Right lobe of liver (tissue), 4 donors: ENCODE measurements around the gene HIBCH.

ENCODE experiments used
- POLR2A ChIP-seq: fragments of 450-650 bp; IDR thresholded peaks from one replicate; pipeline ENCODE4 v1.6.1; 2017; ENCODE audit warnings: antibody characterized with exemption, mild to moderate bottlenecking
- TF ChIP-seq, protein P1 (sequence below), 4 donors: fragments of 200-600 bp in 3 of 4; fragments of 450-650 bp in 1 of 4; IDR thresholded peaks; one replicate each; pipeline versions ENCODE4 v1.5.1 to v1.8.0; 2016 to 2022; ENCODE audit warnings: antibody characterized with exemption in 4 of 4, mild to moderate bottlenecking in 2 of 4
- donor health status: DM: no; HTN: no; CAD: no.
- donor health status: DM: no; HTN: no; CAD: no.
- donor health status: DM: no; HTN: yes; CAD: no.

DNA sequence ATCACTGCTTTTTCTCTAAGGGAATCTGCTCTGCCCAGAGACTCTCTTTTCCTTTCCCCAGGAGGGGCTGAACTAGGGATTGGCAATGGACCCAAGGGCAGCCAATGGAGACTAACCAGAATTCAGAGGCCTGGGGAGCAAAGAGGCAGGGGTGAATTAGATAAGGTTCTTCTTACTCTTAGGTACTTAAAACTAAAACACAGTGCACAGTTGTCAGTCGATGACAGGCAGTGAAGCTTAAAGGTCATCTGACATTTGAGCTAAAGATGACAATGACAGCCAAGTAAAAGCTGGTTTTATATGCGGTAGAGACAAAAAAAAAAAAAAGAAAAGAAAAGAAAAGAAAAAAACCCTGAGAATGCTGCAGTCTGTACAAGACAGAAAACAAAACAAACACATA is 57.8 kb downstream of the HIBCH start:
- TF ChIP-seq, protein P1, sequence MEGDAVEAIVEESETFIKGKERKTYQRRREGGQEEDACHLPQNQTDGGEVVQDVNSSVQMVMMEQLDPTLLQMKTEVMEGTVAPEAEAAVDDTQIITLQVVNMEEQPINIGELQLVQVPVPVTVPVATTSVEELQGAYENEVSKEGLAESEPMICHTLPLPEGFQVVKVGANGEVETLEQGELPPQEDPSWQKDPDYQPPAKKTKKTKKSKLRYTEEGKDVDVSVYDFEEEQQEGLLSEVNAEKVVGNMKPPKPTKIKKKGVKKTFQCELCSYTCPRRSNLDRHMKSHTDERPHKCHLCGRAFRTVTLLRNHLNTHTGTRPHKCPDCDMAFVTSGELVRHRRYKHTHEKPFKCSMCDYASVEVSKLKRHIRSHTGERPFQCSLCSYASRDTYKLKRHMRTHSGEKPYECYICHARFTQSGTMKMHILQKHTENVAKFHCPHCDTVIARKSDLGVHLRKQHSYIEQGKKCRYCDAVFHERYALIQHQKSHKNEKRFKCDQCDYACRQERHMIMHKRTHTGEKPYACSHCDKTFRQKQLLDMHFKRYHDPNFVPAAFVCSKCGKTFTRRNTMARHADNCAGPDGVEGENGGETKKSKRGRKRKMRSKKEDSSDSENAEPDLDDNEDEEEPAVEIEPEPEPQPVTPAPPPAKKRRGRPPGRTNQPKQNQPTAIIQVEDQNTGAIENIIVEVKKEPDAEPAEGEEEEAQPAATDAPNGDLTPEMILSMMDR (IDR thresholded peaks at IDR 0.05): no peak
- no peak for TF ChIP-seq POLR2A
